PC-3 (cell line): Measurements from ENCODE around the gene NCR1. TPM values are rescaled to one million over a fixed set of nuclear protein-coding genes. Genes with fewer than 3 reads are reported as not detected.

Experiments
- ATAC-seq: fragments of 200-7000 bp; cut with Tn5 transposase; 2 replicates; pipeline ENCODE4 v1.9.1; 2020; ENCODE audit warnings: mild to moderate bottlenecking, moderate library complexity
- BruUV-seq: library from RNA; stranded (reverse); fragments of 400-500 nt; replicated peaks from 2 replicates; lab custom pipeline; 2021; lab: Mats Ljungman, UMichigan
- CTCF ChIA-PET: fragments of 300-600 bp; sonication (Branson Sonifier 250); formaldehyde crosslinking; loops from one replicate; lab custom pipeline; 2022; ENCODE audit warnings: antibody characterized with exemption; lab: Charles Lee
- POLR2A ChIA-PET: fragments of 300-600 bp; sonication (Branson Sonifier 250); formaldehyde crosslinking; loops from one replicate; lab custom pipeline; 2022; ENCODE audit warnings: antibody characterized with exemption; ENCODE audit not compliant: unreplicated experiment; lab: Charles Lee
- DNase-seq: peaks from one replicate; pipeline ENCODE4 v3.0.0-alpha.2; 2015
- H2AFZ ChIP-seq: fragments of 300-600 bp; sonication (generic); 2 replicates; pipeline ENCODE4 v1.6.0; 2016; ENCODE audit warnings: antibody characterized with exemption, low read length
- H3F3A ChIP-seq: fragments of 300-600 bp; sonication (generic); one replicate; pipeline ENCODE4 v1.6.0; 2017; ENCODE audit warnings: antibody characterized with exemption, low read length, control low read depth, mild to moderate bottlenecking; ENCODE audit not compliant: unreplicated experiment
- H3K27ac ChIP-seq: fragments of 300-600 bp; sonication (generic); 2 replicates; pipeline ENCODE4 v1.5.1; 2016; ENCODE audit warnings: mild to moderate bottlenecking, low read length
- H3K27me3 ChIP-seq: fragments of 300-600 bp; sonication (generic); 2 replicates; pipeline ENCODE4 v1.6.1; 2016; ENCODE audit warnings: low read length, mixed read lengths
- H3K36me3 ChIP-seq: fragments of 300-600 bp; sonication (generic); 2 replicates; pipeline ENCODE4 v1.6.1; 2016; ENCODE audit warnings: low read depth, mixed run types, low read length, mixed read lengths
- H3K4me1 ChIP-seq: fragments of 300-600 bp; sonication (generic); 2 replicates; pipeline ENCODE4 v1.5.1; 2016; ENCODE audit warnings: low read length; ENCODE audit not compliant: insufficient read depth
- H3K4me2 ChIP-seq: fragments of 300-600 bp; sonication (generic); 2 replicates; pipeline ENCODE4 v1.6.0; 2016; ENCODE audit warnings: low read length
- H3K4me3 ChIP-seq: fragments of 300-600 bp; sonication (generic); 2 replicates; pipeline ENCODE4 v1.5.1; 2016; ENCODE audit warnings: mild to moderate bottlenecking, low read length, mixed read lengths
- H3K79me2 ChIP-seq: fragments of 300-600 bp; sonication (generic); 2 replicates; pipeline ENCODE4 v1.6.1; 2017; ENCODE audit warnings: low read length, mixed read lengths
- H3K9ac ChIP-seq: fragments of 300-600 bp; sonication (generic); 2 replicates; pipeline ENCODE4 v1.6.0; 2016; ENCODE audit warnings: mild to moderate bottlenecking, low read length
- H3K9me2 ChIP-seq: fragments of 300-600 bp; sonication (generic); replicated peaks from 2 replicates; pipeline ENCODE4 v1.6.1; 2016; ENCODE audit warnings: mixed run types, low read length, mixed read lengths
- H3K9me3 ChIP-seq: fragments of 300-600 bp; sonication (generic); 2 replicates; pipeline ENCODE4 v1.6.1; 2016; ENCODE audit warnings: low read length, mixed read lengths
- H4K20me1 ChIP-seq: fragments of 300-600 bp; sonication (generic); 2 replicates; pipeline ENCODE4 v1.6.1; 2016; ENCODE audit warnings: low read length, mixed read lengths
- CTCF ChIP-seq: fragments of 300-600 bp; sonication (generic); conservative IDR thresholded peaks from 2 replicates; pipeline ENCODE4 v1.5.1; 2017; ENCODE audit warnings: antibody characterized with exemption, low read depth, mild to moderate bottlenecking, low read length
- EZH2 ChIP-seq: fragments of 300-600 bp; sonication (generic); IDR thresholded peaks from one replicate; pipeline ENCODE4 v1.6.1; 2017; ENCODE audit warnings: antibody characterized with exemption, mild to moderate bottlenecking, low read length; ENCODE audit not compliant: unreplicated experiment
- EZH2phosphoT487 ChIP-seq: fragments of 300-600 bp; sonication (generic); IDR thresholded peaks from 2 replicates; pipeline ENCODE4 v1.6.1; 2018; ENCODE audit warnings: mild to moderate bottlenecking, antibody characterized with exemption, low read length, borderline replicate concordance
- intact Hi-C: fragments of 100-400 bp; cut with micrococcal nuclease; formaldehyde crosslinking; loops from 2 replicates; pipeline ENCODE4 v1.9.0; 2023
- total RNA-seq: library from RNA; depleted of rRNA; stranded (reverse); fragments of >200 nt; gene quantifications from 2 replicates; pipeline ENCODE4 v1.2.3, GENCODE V29; 2014

NCR1 gene
- total RNA-seq, 1 experiment from 2014 or later, result not detected

GRCh38 chr19:54877471-54877870 is 28.5 kb upstream of the NCR1 start:
- H3K9me2 ChIP-seq, result no peaks in the 10 kb centered on the region
- no peaks in the 10 kb centered on the region for H4K20me1 ChIP-seq
- no peak for DNase-seq
- peaks cover 75% of the 10 kb centered on the region for H3K27me3 ChIP-seq
- ChIA-PET CTCF (no interaction called here), POLR2A (no interaction called here)
- no peak overlapping the region for H3K27ac ChIP-seq
- no peak overlapping the region for H3K4me2 ChIP-seq
- no peaks in the 10 kb centered on the region for H3F3A ChIP-seq
- H3K79me2 ChIP-seq, result no peaks in the 10 kb centered on the region
- BruUV-seq, result no TSS peak
- no peak overlapping the region for H2AFZ ChIP-seq
- intact Hi-C loops, result no loop called here
- no peaks in the 10 kb centered on the region for H3K36me3 ChIP-seq
- no peaks in the 10 kb centered on the region for H3K9me3 ChIP-seq
- H3K4me3 ChIP-seq, result no peak overlapping the region
- H3K9ac ChIP-seq, result no peak overlapping the region
- no peak for TF ChIP-seq EZH2phosphoT487
- no peak for TF ChIP-seq EZH2
- no peak for TF ChIP-seq CTCF
- no peaks in the 10 kb centered on the region for H3K4me1 ChIP-seq
- ATAC-seq, result no peak

- BruUV-seq, result no TSS peak
These were observed 24.1 kb upstream of the NCR1 start for GRCh38 chr19:54881884-54882283.

More at GRCh38 chr19:54881884-54882283, 24.1 kb upstream of the NCR1 start:
- Histone ChIP-seq H3K36me3 (no peaks in the 10 kb centered on the region), H3K4me3 (no peak overlapping the region), H3K27me3 (peaks cover 44% of the 10 kb centered on the region), H3K4me1 (no peaks in the 10 kb centered on the region), H2AFZ (no peak overlapping the region), H3K4me2 (no peak overlapping the region), H4K20me1 (no peaks in the 10 kb centered on the region), H3K27ac (no peak overlapping the region), H3F3A (no peaks in the 10 kb centered on the region), H3K9me2 (no peaks in the 10 kb centered on the region), H3K9me3 (no peaks in the 10 kb centered on the region), H3K9ac (no peak overlapping the region), H3K79me2 (no peaks in the 10 kb centered on the region)
- ChIA-PET POLR2A (no interaction called here), CTCF (no interaction called here)
- no peak for DNase-seq
- no peak for ATAC-seq
- intact Hi-C loops, result no loop called here
- TF ChIP-seq CTCF (no peak), EZH2phosphoT487 (no peak), EZH2 (no peak)
